ENCODE results near the gene PHKA2. TPM values are rescaled to one million over a fixed set of nuclear protein-coding genes. Genes with fewer than 3 reads are reported as not detected.
"Not testable (repeated sequence)": the region's sequence is repeated elsewhere in the genome, so short reads cannot be mapped to it uniquely, and the experiment has no call there.

Gene PHKA2
- total RNA-seq, 3 donors from 2014 or later (not counting 1 experiment from before 2014, with no cell fraction given): 34.2 to 45.9 (median 35.1) TPM

DNA sequence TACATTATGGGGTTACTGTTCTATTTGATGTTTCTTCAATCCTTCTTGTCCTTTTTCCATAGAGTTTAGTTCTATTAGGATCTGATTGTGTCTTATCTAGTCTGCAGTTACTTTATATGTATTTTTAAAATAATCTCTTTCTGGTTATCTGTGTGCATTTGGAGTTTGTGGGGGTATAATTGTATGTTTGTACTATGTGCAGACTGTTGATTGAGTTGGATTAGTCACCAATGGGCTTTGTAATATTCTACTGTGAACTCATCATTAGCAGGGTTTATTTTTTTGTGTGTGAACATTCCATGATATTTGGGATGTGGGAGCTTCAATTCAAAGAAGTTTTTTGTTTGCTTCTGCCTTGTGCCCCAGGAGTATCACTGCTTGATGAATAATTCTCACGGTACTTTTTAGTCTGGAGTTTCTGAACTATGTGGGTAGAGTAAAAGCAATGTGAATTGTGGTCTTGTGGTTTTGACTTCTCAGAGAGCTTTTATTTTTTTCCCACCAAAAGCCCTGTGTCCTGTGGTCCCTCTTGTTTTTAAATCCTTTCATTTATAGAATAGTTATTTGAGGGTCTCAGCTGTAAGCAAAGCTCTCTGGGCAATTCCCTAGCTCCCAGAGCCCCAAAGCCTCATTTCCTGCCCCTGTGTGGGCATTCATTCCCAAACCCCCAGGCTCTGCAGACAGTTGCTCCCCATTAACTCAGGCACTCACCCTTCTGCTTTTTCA lies 127.8 kb downstream of the PHKA2 start:
- Mint-ChIP-seq H3K4me1 (peaks cover 13 to 17% of the 10 kb centered on the region in 2 donors), H3K27me3 (ENCODE audit: low read depth in 2 of 2) (no peaks in the 10 kb centered on the region), H3K36me3 (no peaks in the 10 kb centered on the region), H3K27ac (peak overlapping the region in 1 of 2 donors; percentile 56), H3K9me3 (no peaks in the 10 kb centered on the region), H3K4me3 (peak overlapping the region; percentile 26)
- DNase-seq (peak in 1 of 2 donors; percentile 15), ATAC-seq (peak in 2 of 3 donors; percentile 59 to 69)
- Histone ChIP-seq H3K27me3 (ENCODE audit: control insufficient read depth, insufficient read depth, low read length) (no peaks in the 10 kb centered on the region), H3K36me3 (ENCODE audit: control insufficient read depth, insufficient read depth, low read length) (no peaks in the 10 kb centered on the region), H3K4me3 (ENCODE audit: low read length) (no peak overlapping the region), H3K4me1 (ENCODE audit: control insufficient read depth, insufficient read depth, low read length) (peaks cover 3% of the 10 kb centered on the region), H3K9me3 (ENCODE audit: control insufficient read depth, insufficient read depth, low read length) (no peaks in the 10 kb centered on the region), H3K27ac (ENCODE audit: low read length) (no peak overlapping the region)
- TF ChIP-seq, protein P1, sequence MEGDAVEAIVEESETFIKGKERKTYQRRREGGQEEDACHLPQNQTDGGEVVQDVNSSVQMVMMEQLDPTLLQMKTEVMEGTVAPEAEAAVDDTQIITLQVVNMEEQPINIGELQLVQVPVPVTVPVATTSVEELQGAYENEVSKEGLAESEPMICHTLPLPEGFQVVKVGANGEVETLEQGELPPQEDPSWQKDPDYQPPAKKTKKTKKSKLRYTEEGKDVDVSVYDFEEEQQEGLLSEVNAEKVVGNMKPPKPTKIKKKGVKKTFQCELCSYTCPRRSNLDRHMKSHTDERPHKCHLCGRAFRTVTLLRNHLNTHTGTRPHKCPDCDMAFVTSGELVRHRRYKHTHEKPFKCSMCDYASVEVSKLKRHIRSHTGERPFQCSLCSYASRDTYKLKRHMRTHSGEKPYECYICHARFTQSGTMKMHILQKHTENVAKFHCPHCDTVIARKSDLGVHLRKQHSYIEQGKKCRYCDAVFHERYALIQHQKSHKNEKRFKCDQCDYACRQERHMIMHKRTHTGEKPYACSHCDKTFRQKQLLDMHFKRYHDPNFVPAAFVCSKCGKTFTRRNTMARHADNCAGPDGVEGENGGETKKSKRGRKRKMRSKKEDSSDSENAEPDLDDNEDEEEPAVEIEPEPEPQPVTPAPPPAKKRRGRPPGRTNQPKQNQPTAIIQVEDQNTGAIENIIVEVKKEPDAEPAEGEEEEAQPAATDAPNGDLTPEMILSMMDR (IDR thresholded peaks at IDR 0.05): no peak
- intact Hi-C loops (cut with micrococcal nuclease): no loop called here
- 0% methylated on average over 1 of the region's 1 CpG for WGBS (ENCODE audit: insufficient coverage)

DNA sequence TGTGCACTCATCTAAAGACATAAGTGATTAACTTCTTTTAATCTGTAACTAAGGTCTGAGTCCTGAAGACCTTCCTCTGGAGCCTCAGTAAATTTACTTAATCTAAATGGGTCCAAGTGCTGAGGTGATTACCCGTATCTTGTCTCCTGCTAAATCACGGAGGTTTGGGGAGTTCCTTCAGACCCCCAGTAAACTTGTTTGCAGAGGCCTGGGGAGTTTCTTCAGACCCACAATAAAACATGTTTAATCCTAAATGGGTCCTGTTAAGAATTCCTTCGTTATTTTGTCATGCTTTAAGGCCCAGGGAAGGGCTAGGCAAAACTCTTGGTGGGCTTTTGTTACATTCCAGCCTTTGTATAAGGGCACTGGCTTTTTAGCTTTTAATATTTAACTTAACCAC lies 136.0 kb downstream of the PHKA2 start:
- intact Hi-C loops (cut with micrococcal nuclease); H3K4me3 Mint-ChIP-seq; DNase-seq; ATAC-seq; H3K27ac Mint-ChIP-seq; H3K36me3 ChIP-seq (ENCODE audit: control insufficient read depth, insufficient read depth, low read length); H3K4me1 Mint-ChIP-seq; H3K27me3 ChIP-seq (ENCODE audit: control insufficient read depth, insufficient read depth, low read length); H3K27me3 Mint-ChIP-seq (ENCODE audit: low read depth in 2 of 2); H3K36me3 Mint-ChIP-seq; H3K4me3 ChIP-seq (ENCODE audit: low read length); H3K4me1 ChIP-seq (ENCODE audit: control insufficient read depth, insufficient read depth, low read length); H3K9me3 ChIP-seq (ENCODE audit: control insufficient read depth, insufficient read depth, low read length); H3K27ac ChIP-seq (ENCODE audit: low read length); H3K9me3 Mint-ChIP-seq: not testable (repeated sequence)
- WGBS (ENCODE audit: insufficient coverage): 89% methylated on average over 3 of the region's 3 CpGs

Other genes with a start within 250 kb of the PHKA2 start
- gene ADGRG2, start 138.4 kb upstream of the PHKA2 start, total RNA-seq: not detected

All from natural killer cell (primary cell).